ENCODE measurements around the gene PSMA1.

GRCh38 chr11:14520747-14521151, 563 bp upstream of the PSMA1 start:
- TF ChIP-seq PBX3 (CRISPR knock-in tag; IDR thresholded peaks at IDR 0.05) (no peak), ZNF692 (tag by site-specific recombination; IDR thresholded peaks at IDR 0.05) (no peak), TSHZ1 (tag by site-specific recombination; IDR thresholded peaks at IDR 0.05; ENCODE audit: borderline replicate concordance) (no peak), ZNF488 (tag by site-specific recombination; IDR thresholded peaks at IDR 0.05) (no peak), CTCF (tag by site-specific recombination; IDR thresholded peaks at IDR 0.05) (no peak), TCF7L2 (IDR thresholded peaks at IDR 0.05; ENCODE audit: borderline replicate concordance, low read depth, low read length) (no peak), YY1 (tag by site-specific recombination; IDR thresholded peaks at IDR 0.05) (no peak), ZNF777 (tag by site-specific recombination; IDR thresholded peaks at IDR 0.05; ENCODE audit: borderline replicate concordance) (no peak), ZNF169 (tag by site-specific recombination; IDR thresholded peaks at IDR 0.05) (no peak), ZNF704 (tag by site-specific recombination; IDR thresholded peaks at IDR 0.05) (no peak), PRDM6 (tag by site-specific recombination; IDR thresholded peaks at IDR 0.05) (no peak)
